Calu3 (cell line): ENCODE results near the gene ABHD17B. TPM values are rescaled to one million over a fixed set of nuclear protein-coding genes. Genes with fewer than 3 reads are reported as not detected.

Experiments
- BruUV-seq: library from RNA; stranded (reverse); fragments of 400-500 nt; replicated peaks from 2 replicates; lab custom pipeline; 2021; lab: Mats Ljungman, UMichigan
- CTCF ChIA-PET: fragments of 300-600 bp; sonication (Branson Sonifier 250); formaldehyde crosslinking; loops from one replicate; lab custom pipeline; 2022; ENCODE audit warnings: antibody characterized with exemption; lab: Charles Lee
- DNase-seq: peaks from one replicate; pipeline ENCODE4 v3.0.0; 2022
- H3K27ac Mint-ChIP-seq: one replicate; pipeline ENCODE4 v1.8.0; 2022; ENCODE audit warnings: mixed read lengths; ENCODE audit not compliant: unreplicated experiment
- H3K27me3 Mint-ChIP-seq: one replicate; pipeline ENCODE4 v1.8.0; 2022; ENCODE audit warnings: mixed read lengths; ENCODE audit not compliant: unreplicated experiment
- H3K36me3 Mint-ChIP-seq: one replicate; pipeline ENCODE4 v1.8.0; 2022; ENCODE audit warnings: mild to moderate bottlenecking, moderate library complexity, mixed read lengths; ENCODE audit not compliant: insufficient read depth, unreplicated experiment
- H3K4me1 Mint-ChIP-seq: one replicate; pipeline ENCODE4 v1.8.0; 2022; ENCODE audit warnings: mild to moderate bottlenecking, low read depth, mixed read lengths; ENCODE audit not compliant: unreplicated experiment
- H3K4me3 Mint-ChIP-seq: one replicate; pipeline ENCODE4 v1.8.0; 2022; ENCODE audit warnings: mild to moderate bottlenecking, low read depth, moderate library complexity, mixed read lengths; ENCODE audit not compliant: unreplicated experiment
- H3K9me3 Mint-ChIP-seq: one replicate; pipeline ENCODE4 v1.8.0; 2022; ENCODE audit warnings: low read depth, mixed read lengths; ENCODE audit not compliant: unreplicated experiment
- CTCF ChIP-seq: fragments of 200-600 bp; IDR thresholded peaks from one replicate; pipeline ENCODE4 v1.8.0; 2022; ENCODE audit warnings: antibody characterized with exemption; ENCODE audit not compliant: unreplicated experiment
- intact Hi-C: fragments of 100-400 bp; cut with micrococcal nuclease; formaldehyde crosslinking; loops from one replicate; pipeline ENCODE4 v1.10.0; 2022; ENCODE audit not compliant: unreplicated experiment
- total RNA-seq: library from RNA; stranded (reverse); gene quantifications from 2 replicates; pipeline ENCODE4 v1.2.3, GENCODE V29; 2022

ABHD17B gene
- total RNA-seq, 1 experiment from 2014 or later = 16.5 TPM

- BruUV-seq = no TSS peak
- no peak for TF ChIP-seq CTCF
- intact Hi-C loops = no loop called here
These were observed 17.8 kb upstream of the ABHD17B start for GRCh38 chr9:71928806-71929205.

DNA sequence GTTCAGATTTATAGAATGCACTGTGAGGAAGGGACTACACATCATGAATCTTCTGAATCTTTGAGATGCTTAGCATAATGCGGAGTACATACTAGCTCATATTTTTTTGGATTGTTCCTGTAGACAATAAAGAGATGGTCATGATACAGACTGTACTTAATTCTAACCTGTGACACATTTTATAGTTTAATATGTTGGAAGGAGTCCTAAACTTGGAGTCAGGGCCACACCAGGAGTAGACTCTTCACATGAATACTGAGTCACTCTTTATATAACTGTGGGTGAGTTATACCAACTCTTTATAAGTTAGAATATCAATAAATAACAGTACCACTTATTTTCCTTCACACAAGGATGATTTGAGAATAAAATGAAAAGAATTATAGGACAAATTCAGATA, 17.4 kb upstream of the ABHD17B start:
- intact Hi-C loops = no loop called here
- Mint-ChIP-seq H3K27ac (no peak overlapping the region), H3K27me3 (no peaks in the 10 kb centered on the region), H3K4me3 (no peak overlapping the region), H3K9me3 (no peaks in the 10 kb centered on the region), H3K4me1 (peaks cover 14% of the 10 kb centered on the region), H3K36me3 (no peaks in the 10 kb centered on the region)
- TF ChIP-seq CTCF = no peak
- no peak for DNase-seq
- no TSS peak for BruUV-seq
- CTCF ChIA-PET = no interaction called here

More at GRCh38 chr9:71928806-71929205, 17.8 kb upstream of the ABHD17B start:
- Mint-ChIP-seq H3K9me3 (no peaks in the 10 kb centered on the region), H3K4me1 (peaks cover 14% of the 10 kb centered on the region), H3K27me3 (no peaks in the 10 kb centered on the region), H3K27ac (no peak overlapping the region), H3K4me3 (peak overlapping the region; percentile 12), H3K36me3 (no peaks in the 10 kb centered on the region)
- DNase-seq = no peak
- CTCF ChIA-PET = no interaction called here

GRCh38 chr9:71925834-71926233, 14.8 kb upstream of the ABHD17B start:
- CTCF ChIA-PET = interaction anchor here (1.3 to 1.4 kb wide), 3 partner anchors 9 to 19 kb away, joined by 3 read pairs; no protein-coding TSS in a partner anchor
- H3K27ac Mint-ChIP-seq = no peak overlapping the region
- no peak overlapping the region for H3K4me3 Mint-ChIP-seq
- H3K4me1 Mint-ChIP-seq = peaks cover 14% of the 10 kb centered on the region
- intact Hi-C loops = no loop called here
- no TSS peak for BruUV-seq
- H3K9me3 Mint-ChIP-seq = no peaks in the 10 kb centered on the region
- TF ChIP-seq CTCF = no peak
- no peaks in the 10 kb centered on the region for H3K27me3 Mint-ChIP-seq
- DNase-seq = no peak
- H3K36me3 Mint-ChIP-seq = no peaks in the 10 kb centered on the region

DNA sequence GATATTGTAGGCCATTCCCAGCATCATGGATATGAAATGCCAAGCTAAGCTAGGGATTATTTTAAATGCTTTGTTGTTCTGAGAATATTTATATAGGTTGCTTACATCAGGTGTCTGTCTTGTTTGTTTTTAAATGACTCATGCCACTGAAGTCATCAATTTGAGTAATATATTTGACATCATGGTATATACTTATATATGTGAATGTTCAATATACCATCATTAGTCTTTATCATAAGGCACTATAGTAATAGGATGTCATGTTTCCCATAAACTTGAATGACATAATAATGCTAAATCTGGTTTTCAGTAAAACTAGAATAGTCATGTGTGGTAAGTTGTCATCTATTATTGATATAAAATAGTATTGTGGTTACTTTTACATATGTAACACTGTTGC, 13.6 kb upstream of the ABHD17B start:
- DNase-seq = no peak
- TF ChIP-seq CTCF = no peak
- Mint-ChIP-seq H3K27me3 (no peaks in the 10 kb centered on the region), H3K4me3 (no peak overlapping the region), H3K36me3 (no peaks in the 10 kb centered on the region), H3K9me3 (no peaks in the 10 kb centered on the region), H3K4me1 (peaks cover 13% of the 10 kb centered on the region), H3K27ac (no peak overlapping the region)
- intact Hi-C loops = no loop called here
- CTCF ChIA-PET = interaction anchor here (0.7 kb wide), 1 partner anchor 12 kb away, joined by 3 read pairs; no protein-coding TSS in a partner anchor
- BruUV-seq = no TSS peak
